AG09309 (cell line): ENCODE results near the gene PRDX1.

Source experiments
- DNase-seq: peaks from one replicate; pipeline ENCODE4 v3.0.0-alpha.2; 2010; ENCODE audit warnings: low read depth
- H3K4me3 ChIP-seq: 2 replicates; pipeline ENCODE4 v1.5.1; 2011; ENCODE audit warnings: mild to moderate bottlenecking, low read depth, low read length, moderate library complexity; ENCODE audit not compliant: control insufficient read depth
- CTCF ChIP-seq: IDR thresholded peaks from 2 replicates; pipeline ENCODE4 v1.5.1; 2011; ENCODE audit warnings: mild to moderate bottlenecking, low read depth, low read length, inconsistent platforms; ENCODE audit not compliant: insufficient read depth, control insufficient read depth; ENCODE audit errors: missing control alignments

The PRDX1 gene

GRCh38 chr1:45510972-45511527, 10.6 kb downstream of the PRDX1 start:
- no peak for DNase-seq
- H3K4me3 ChIP-seq = no peak overlapping the region
- no peak for TF ChIP-seq CTCF

GRCh38 chr1:45510036-45510971, 11.4 kb downstream of the PRDX1 start:
- no peak for TF ChIP-seq CTCF
- H3K4me3 ChIP-seq = no peak overlapping the region
- DNase-seq = no peak

- peak; percentile 16 for TF ChIP-seq CTCF
- H3K4me3 ChIP-seq = no peak overlapping the region
- DNase-seq = no peak
Measured at GRCh38 chr1:45508295-45509151, 13.2 kb downstream of the PRDX1 start.

- TF ChIP-seq CTCF = no peak
- no peak overlapping the region for H3K4me3 ChIP-seq
- no peak for DNase-seq
Measured at GRCh38 chr1:45507893-45508292, 13.8 kb downstream of the PRDX1 start.

GRCh38 chr1:45507195-45507594, 14.5 kb downstream of the PRDX1 start:
- no peak for TF ChIP-seq CTCF
- no peak overlapping the region for H3K4me3 ChIP-seq
- DNase-seq = no peak
